Measurements from ENCODE around the gene TMEM183A.

The TMEM183A gene

DNA sequence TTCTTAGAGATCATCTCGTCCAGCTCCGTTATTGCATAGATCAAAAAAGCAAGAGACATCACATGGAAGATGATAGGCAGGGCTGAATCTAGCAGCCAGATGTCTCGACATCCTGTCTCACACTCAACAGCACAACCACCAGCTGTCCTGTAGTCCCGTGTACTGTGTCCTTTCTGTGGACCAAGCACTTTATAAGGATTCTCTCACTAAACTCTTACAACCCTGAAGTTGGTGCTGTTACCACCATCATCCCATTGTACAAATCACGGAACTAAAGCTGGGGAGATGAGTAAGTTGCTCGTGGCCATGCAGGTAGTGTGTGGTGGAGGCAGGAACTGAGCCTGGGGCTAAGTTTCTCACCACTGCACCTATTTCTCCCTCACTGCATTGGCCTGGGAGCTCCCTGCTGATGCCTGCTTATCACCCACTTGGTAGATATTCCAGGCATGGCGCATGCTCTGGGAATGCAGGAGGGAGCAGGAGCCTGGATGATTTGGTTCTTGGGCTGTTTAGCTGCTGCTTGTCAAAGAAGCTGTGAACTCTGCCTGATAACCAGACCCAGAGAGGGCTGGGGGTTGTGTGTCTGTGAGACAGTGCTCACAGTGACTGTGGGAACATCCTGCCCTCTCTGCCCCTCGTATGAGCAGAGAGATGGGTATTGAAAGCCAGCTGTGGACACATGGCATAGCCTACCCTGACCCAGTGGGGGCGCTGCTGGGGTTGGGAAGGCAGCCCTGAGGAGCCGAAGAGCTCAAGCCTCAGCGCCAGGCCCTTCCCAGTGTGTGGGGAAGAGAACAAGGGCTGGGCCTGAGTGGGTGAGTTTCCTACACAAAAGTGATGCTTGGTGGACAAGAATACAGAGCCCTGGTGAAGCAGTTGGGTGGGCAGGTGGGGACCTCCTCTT is 32.7 kb downstream of the TMEM183A start:
- H3K9me3 ChIP-seq (ENCODE audit: control insufficient read depth in 2 of 2, low read length in 2 of 2): no peaks in the 10 kb centered on the region
- no peak overlapping the region for H3K4me3 ChIP-seq (ENCODE audit: low read length in 2 of 2)
- no peaks in the 10 kb centered on the region for H3K36me3 ChIP-seq (ENCODE audit: control insufficient read depth in 2 of 2, insufficient read depth in 2 of 2, low read length in 2 of 2)
- no peak overlapping the region for H3K27ac ChIP-seq (ENCODE audit: low read length)
- H3K9ac ChIP-seq (ENCODE audit: low read length in 2 of 2): no peak overlapping the region
- peaks cover 26% of the 10 kb centered on the region for H3K4me1 ChIP-seq (ENCODE audit: control insufficient read depth, insufficient read depth, low read length)
- H3K27me3 ChIP-seq (ENCODE audit: control insufficient read depth in 1 of 2, insufficient read depth in 2 of 2, low read length in 2 of 2): peaks cover 0 to 2% of the 10 kb centered on the region in 2 donors

GRCh38 chr1:203040513-203041275 is 33.5 kb downstream of the TMEM183A start:
- no peak overlapping the region for H3K9ac ChIP-seq (ENCODE audit: low read length in 2 of 2)
- peaks cover 26% of the 10 kb centered on the region for H3K4me1 ChIP-seq (ENCODE audit: control insufficient read depth, insufficient read depth, low read length)
- no peak overlapping the region for H3K4me3 ChIP-seq (ENCODE audit: low read length in 2 of 2)
- no peaks in the 10 kb centered on the region for H3K36me3 ChIP-seq (ENCODE audit: control insufficient read depth in 2 of 2, insufficient read depth in 2 of 2, low read length in 2 of 2)
- no peak overlapping the region for H3K27ac ChIP-seq (ENCODE audit: low read length)
- H3K9me3 ChIP-seq (ENCODE audit: control insufficient read depth in 2 of 2, low read length in 2 of 2): no peaks in the 10 kb centered on the region
- H3K27me3 ChIP-seq (ENCODE audit: control insufficient read depth in 1 of 2, insufficient read depth in 2 of 2, low read length in 2 of 2): peaks cover 0 to 2% of the 10 kb centered on the region in 2 donors

DNA sequence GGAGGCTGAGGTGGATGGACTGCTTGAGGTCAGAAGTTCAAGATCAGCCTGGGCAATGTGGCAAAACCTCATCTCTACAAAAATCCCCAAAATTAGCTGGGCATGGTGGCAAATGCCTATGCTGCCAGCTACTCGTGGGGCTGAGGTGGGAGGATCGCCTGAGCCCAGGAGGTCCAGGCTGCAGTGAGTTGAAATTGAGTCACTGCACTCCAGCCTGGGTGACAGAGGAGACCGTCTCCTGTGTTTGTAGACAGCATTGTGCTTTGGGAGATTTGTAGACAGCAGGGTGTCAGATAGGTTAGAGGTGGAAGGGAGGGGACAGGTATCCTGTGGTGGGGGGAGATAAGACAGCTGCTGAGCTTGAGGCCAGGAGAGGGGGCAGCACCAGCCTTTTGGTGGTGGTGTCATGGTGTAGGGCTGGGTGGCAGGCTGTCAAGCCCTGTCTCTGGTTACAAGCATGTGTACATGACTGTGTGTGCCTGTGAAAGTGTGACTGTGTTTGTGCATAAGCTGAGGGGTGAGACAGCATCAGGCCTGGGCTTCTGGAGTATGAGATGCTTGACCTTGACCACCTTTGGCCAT is 34.3 kb downstream of the TMEM183A start:
- Histone ChIP-seq H3K27me3 (ENCODE audit: control insufficient read depth in 1 of 2, insufficient read depth in 2 of 2, low read length in 2 of 2) (peaks cover 0 to 2% of the 10 kb centered on the region in 2 donors), H3K4me1 (ENCODE audit: control insufficient read depth, insufficient read depth, low read length) (peaks cover 22% of the 10 kb centered on the region), H3K9me3 (ENCODE audit: control insufficient read depth in 2 of 2, low read length in 2 of 2) (no peaks in the 10 kb centered on the region), H3K36me3 (ENCODE audit: control insufficient read depth in 2 of 2, insufficient read depth in 2 of 2, low read length in 2 of 2) (no peaks in the 10 kb centered on the region), H3K27ac (ENCODE audit: low read length) (no peak overlapping the region), H3K9ac (ENCODE audit: low read length in 2 of 2) (no peak overlapping the region), H3K4me3 (ENCODE audit: low read length in 2 of 2) (no peak overlapping the region)

- H3K27me3 ChIP-seq (ENCODE audit: control insufficient read depth in 1 of 2, insufficient read depth in 2 of 2, low read length in 2 of 2): peaks cover 0 to 2% of the 10 kb centered on the region in 2 donors
- no peaks in the 10 kb centered on the region for H3K36me3 ChIP-seq (ENCODE audit: control insufficient read depth in 2 of 2, insufficient read depth in 2 of 2, low read length in 2 of 2)
- no peak overlapping the region for H3K4me3 ChIP-seq (ENCODE audit: low read length in 2 of 2)
- H3K27ac ChIP-seq (ENCODE audit: low read length): no peak overlapping the region
- H3K9ac ChIP-seq (ENCODE audit: low read length in 2 of 2): no peak overlapping the region
- H3K9me3 ChIP-seq (ENCODE audit: control insufficient read depth in 2 of 2, low read length in 2 of 2): no peaks in the 10 kb centered on the region
- H3K4me1 ChIP-seq (ENCODE audit: control insufficient read depth, insufficient read depth, low read length): peaks cover 9% of the 10 kb centered on the region
Measured at GRCh38 chr1:203043830-203044545, 36.8 kb downstream of the TMEM183A start.

- H3K4me1 ChIP-seq (ENCODE audit: control insufficient read depth, insufficient read depth, low read length): peaks cover 6% of the 10 kb centered on the region
- H3K27me3 ChIP-seq (ENCODE audit: control insufficient read depth in 1 of 2, insufficient read depth in 2 of 2, low read length in 2 of 2): peaks cover 0 to 2% of the 10 kb centered on the region in 2 donors
Measured at GRCh38 chr1:203044546-203045250, 37.5 kb downstream of the TMEM183A start.

GRCh38 chr1:203045336-203045735 is 38.2 kb downstream of the TMEM183A start:
- Histone ChIP-seq H3K27me3 (ENCODE audit: control insufficient read depth in 1 of 2, insufficient read depth in 2 of 2, low read length in 2 of 2) (peaks cover 0 to 2% of the 10 kb centered on the region in 2 donors), H3K9me3 (ENCODE audit: control insufficient read depth in 2 of 2, low read length in 2 of 2) (no peaks in the 10 kb centered on the region), H3K9ac (ENCODE audit: low read length in 2 of 2) (no peak overlapping the region), H3K27ac (ENCODE audit: low read length) (no peak overlapping the region), H3K4me3 (ENCODE audit: low read length in 2 of 2) (no peak overlapping the region), H3K4me1 (ENCODE audit: control insufficient read depth, insufficient read depth, low read length) (peaks cover 6% of the 10 kb centered on the region), H3K36me3 (ENCODE audit: control insufficient read depth in 2 of 2, insufficient read depth in 2 of 2, low read length in 2 of 2) (no peaks in the 10 kb centered on the region)

More at GRCh38 chr1:203044546-203045250, 37.5 kb downstream of the TMEM183A start:
- Histone ChIP-seq H3K27ac (ENCODE audit: low read length) (no peak overlapping the region), H3K36me3 (ENCODE audit: control insufficient read depth in 2 of 2, insufficient read depth in 2 of 2, low read length in 2 of 2) (no peaks in the 10 kb centered on the region), H3K9me3 (ENCODE audit: control insufficient read depth in 2 of 2, low read length in 2 of 2) (no peaks in the 10 kb centered on the region), H3K9ac (ENCODE audit: low read length in 2 of 2) (no peak overlapping the region), H3K4me3 (ENCODE audit: low read length in 2 of 2) (no peak overlapping the region)

DNA sequence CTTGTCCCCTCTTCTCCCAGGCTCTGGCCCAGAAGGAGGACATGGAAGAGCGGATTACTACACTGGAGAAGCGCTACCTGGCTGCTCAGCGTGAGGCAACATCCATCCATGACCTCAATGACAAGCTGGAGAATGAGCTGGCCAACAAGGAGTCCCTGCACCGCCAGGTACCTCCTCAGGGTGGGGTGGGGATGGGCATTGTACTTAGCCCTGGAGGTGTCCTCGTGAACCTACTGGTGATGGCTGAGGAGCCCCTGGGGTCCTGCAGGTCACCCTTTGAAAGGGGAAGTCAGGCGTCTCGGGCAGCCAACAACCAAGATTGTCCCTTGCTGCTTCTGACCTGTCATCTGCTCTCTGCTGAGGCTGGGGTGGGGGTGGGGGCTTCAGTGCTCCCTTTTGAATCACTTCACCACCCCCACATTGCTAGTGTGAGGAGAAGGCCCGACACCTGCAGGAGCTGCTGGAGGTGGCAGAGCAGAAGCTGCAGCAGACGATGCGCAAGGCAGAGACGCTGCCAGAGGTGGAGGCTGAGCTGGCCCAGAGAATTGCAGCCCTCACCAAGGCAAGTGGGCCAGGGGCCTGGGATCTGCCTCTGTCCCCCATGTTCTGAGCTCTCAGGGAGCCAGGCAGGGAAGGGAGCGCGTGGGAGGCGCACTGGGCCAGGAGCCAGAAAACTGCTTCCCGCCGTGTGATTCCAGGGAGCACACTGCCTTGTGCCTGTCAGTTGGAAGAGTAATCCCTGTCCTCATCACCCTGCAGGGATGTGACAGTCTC is 38.8 kb downstream of the TMEM183A start:
- H3K27ac ChIP-seq (ENCODE audit: low read length): no peak overlapping the region
- H3K9me3 ChIP-seq (ENCODE audit: control insufficient read depth in 2 of 2, low read length in 2 of 2): no peaks in the 10 kb centered on the region
- no peak overlapping the region for H3K4me3 ChIP-seq (ENCODE audit: low read length in 2 of 2)
- H3K36me3 ChIP-seq (ENCODE audit: control insufficient read depth in 2 of 2, insufficient read depth in 2 of 2, low read length in 2 of 2): no peaks in the 10 kb centered on the region
- H3K9ac ChIP-seq (ENCODE audit: low read length in 2 of 2): no peak overlapping the region
- peaks cover 0 to 2% of the 10 kb centered on the region in 2 donors for H3K27me3 ChIP-seq (ENCODE audit: control insufficient read depth in 1 of 2, insufficient read depth in 2 of 2, low read length in 2 of 2)
- peaks cover 6% of the 10 kb centered on the region for H3K4me1 ChIP-seq (ENCODE audit: control insufficient read depth, insufficient read depth, low read length)

DNA sequence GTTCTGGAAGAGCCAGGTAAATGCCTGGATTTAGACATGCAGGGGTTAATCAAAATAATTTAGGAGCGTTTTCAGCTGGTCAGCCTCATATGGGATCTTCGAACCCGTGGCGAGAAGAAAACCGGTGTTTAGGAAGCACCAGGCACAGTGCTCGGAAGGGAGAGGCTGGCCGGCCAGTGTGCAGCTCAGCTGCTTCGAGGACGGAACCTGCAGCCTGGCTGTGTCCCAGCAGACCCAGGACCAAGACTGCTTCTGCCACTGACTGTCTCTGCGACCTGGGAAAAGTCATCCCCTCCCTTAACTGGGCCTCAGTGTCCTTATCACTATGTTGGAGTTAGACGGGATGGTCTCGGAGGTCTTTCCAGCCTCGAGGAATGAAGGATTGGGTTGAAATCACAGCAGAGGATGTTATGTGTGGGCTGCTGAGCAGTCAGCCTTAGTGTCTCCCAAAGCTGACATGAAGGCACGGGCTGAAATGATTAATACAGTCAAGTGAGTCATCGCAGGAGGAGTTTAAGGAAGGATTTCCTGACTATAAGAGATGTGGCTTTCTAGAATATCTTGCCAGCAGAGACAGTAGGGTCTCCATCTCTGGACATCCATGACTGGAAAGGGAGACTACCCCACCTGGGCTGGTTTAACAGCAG is 39.9 kb downstream of the TMEM183A start:
- no peaks in the 10 kb centered on the region for H3K36me3 ChIP-seq (ENCODE audit: control insufficient read depth in 2 of 2, insufficient read depth in 2 of 2, low read length in 2 of 2)
- no peaks in the 10 kb centered on the region for H3K27me3 ChIP-seq (ENCODE audit: control insufficient read depth in 1 of 2, insufficient read depth in 2 of 2, low read length in 2 of 2)
- peak overlapping the region; percentile 6 to 13 for H3K9ac ChIP-seq (ENCODE audit: low read length in 2 of 2)
- H3K4me3 ChIP-seq (ENCODE audit: low read length in 2 of 2): peak overlapping the region in 1 of 2 donors; percentile 36
- no peaks in the 10 kb centered on the region for H3K9me3 ChIP-seq (ENCODE audit: control insufficient read depth in 2 of 2, low read length in 2 of 2)
- H3K27ac ChIP-seq (ENCODE audit: low read length): no peak overlapping the region
- peaks cover 6% of the 10 kb centered on the region for H3K4me1 ChIP-seq (ENCODE audit: control insufficient read depth, insufficient read depth, low read length)

GRCh38 chr1:203048086-203048485 is 40.9 kb downstream of the TMEM183A start:
- Histone ChIP-seq H3K4me3 (ENCODE audit: low read length in 2 of 2) (no peak overlapping the region), H3K4me1 (ENCODE audit: control insufficient read depth, insufficient read depth, low read length) (peaks cover 6% of the 10 kb centered on the region), H3K27me3 (ENCODE audit: control insufficient read depth in 1 of 2, insufficient read depth in 2 of 2, low read length in 2 of 2) (no peaks in the 10 kb centered on the region), H3K36me3 (ENCODE audit: control insufficient read depth in 2 of 2, insufficient read depth in 2 of 2, low read length in 2 of 2) (no peaks in the 10 kb centered on the region), H3K9me3 (ENCODE audit: control insufficient read depth in 2 of 2, low read length in 2 of 2) (no peaks in the 10 kb centered on the region), H3K27ac (ENCODE audit: low read length) (no peak overlapping the region), H3K9ac (ENCODE audit: low read length in 2 of 2) (no peak overlapping the region)

Measured in stomach smooth muscle (tissue), 2 donors.